Measurements from ENCODE around the gene SNX20. TPM values are rescaled to one million over a fixed set of nuclear protein-coding genes. Genes with fewer than 3 reads are reported as not detected.

Gene SNX20
- total RNA-seq, 1 donor, result not detected

GRCh38 chr16:50705436-50706110 lies 24.5 kb upstream of the SNX20 start:
- no peak for DNase-seq (ENCODE audit: low read depth)
- TF ChIP-seq CTCF (IDR thresholded peaks at IDR 0.05; ENCODE audit: insufficient read depth, low read length), result no peak
- H3K4me3 ChIP-seq (ENCODE audit: low read depth, low read length), result no peak overlapping the region

GRCh38 chr16:50704245-50704644 lies 23.1 kb upstream of the SNX20 start:
- TF ChIP-seq CTCF (IDR thresholded peaks at IDR 0.05; ENCODE audit: insufficient read depth, low read length), result no peak
- DNase-seq (ENCODE audit: low read depth), result no peak
- no peak overlapping the region for H3K4me3 ChIP-seq (ENCODE audit: low read depth, low read length)

GRCh38 chr16:50702725-50703124 lies 21.6 kb upstream of the SNX20 start:
- DNase-seq (ENCODE audit: low read depth), result no peak
- no peak overlapping the region for H3K4me3 ChIP-seq (ENCODE audit: low read depth, low read length)
- no peak for TF ChIP-seq CTCF (IDR thresholded peaks at IDR 0.05; ENCODE audit: insufficient read depth, low read length)

- H3K4me3 ChIP-seq (ENCODE audit: low read depth, low read length), result no peak overlapping the region
- no peak for TF ChIP-seq CTCF (IDR thresholded peaks at IDR 0.05; ENCODE audit: insufficient read depth, low read length)
- no peak for DNase-seq (ENCODE audit: low read depth)
Observed at GRCh38 chr16:50699326-50700159, 18.4 kb upstream of the SNX20 start.

- H3K4me3 ChIP-seq (ENCODE audit: low read depth, low read length), result peak overlapping the region; percentile 33
- DNase-seq (ENCODE audit: low read depth), result peak; percentile 40
- TF ChIP-seq CTCF (IDR thresholded peaks at IDR 0.05; ENCODE audit: insufficient read depth, low read length), result no peak
Observed at GRCh38 chr16:50697881-50698767, 17.0 kb upstream of the SNX20 start.

GRCh38 chr16:50697421-50697715 lies 16.3 kb upstream of the SNX20 start:
- TF ChIP-seq CTCF (IDR thresholded peaks at IDR 0.05; ENCODE audit: insufficient read depth, low read length), result no peak
- H3K4me3 ChIP-seq (ENCODE audit: low read depth, low read length), result no peak overlapping the region
- DNase-seq (ENCODE audit: low read depth), result no peak

All from fibroblast of the aortic adventitia (primary cell).